Pancreas (tissue), 10 donors: ENCODE data around the gene PARD3. TPM values are rescaled to one million over a fixed set of nuclear protein-coding genes. Genes with fewer than 3 reads are reported as not detected.

Experiments
- ATAC-seq, 4 donors: fragments of 200-7000 bp; cut with Tn5 transposase; one replicate each; pipeline versions ENCODE4 v1.8.0 to v1.9.1; 2020; ENCODE audit warnings: mild to moderate bottlenecking in 4 of 4, moderate library complexity in 4 of 4
- DNase-seq, 6 donors: peaks; one replicate each; pipeline ENCODE4 v3.0.0-alpha.2; 2020
- FAIRE-seq: peaks from 2 replicates; lab custom pipeline; 2012; peaks lifted over from hg19 to GRCh38; lab: Jason Lieb, UNC
- H3K27ac ChIP-seq, 4 donors: fragments of 200-600 bp; sonication (generic); 1 replicate in 3 of 4; 2 replicates in 1 of 4; pipeline versions ENCODE4 v1.5.0 to v1.8.0; 2020
- H3K27me3 ChIP-seq, 4 donors: fragments of 200-600 bp; one replicate each; pipeline ENCODE4 v1.8.0; 2021
- H3K36me3 ChIP-seq, 3 donors: fragments of 200-600 bp; sonication (generic) in 1 of 3; one replicate each; pipeline versions ENCODE4 v1.5.0 to v1.8.0; 2020 to 2021
- H3K4me1 ChIP-seq, 3 donors: fragments of 200-600 bp; one replicate each; pipeline ENCODE4 v1.8.0; 2021
- H3K4me3 ChIP-seq, 4 donors: fragments of 200-600 bp; sonication (generic) in 2 of 4; one replicate each; pipeline versions ENCODE4 v1.5.0 to v1.8.0; 2020 to 2021
- H3K9me3 ChIP-seq, 4 donors: fragments of 200-600 bp; one replicate each; pipeline ENCODE4 v1.8.0; 2021
- WGBS, 2 donors: extraction: QIAGEN DNeasy Blood & Tissue Kit; methylation state at CpG; one replicate each; pipeline ENCODE4 v1.1.7; 2013; 5-methylcytosine and 5-hydroxymethylcytosine counted together
- intact Hi-C, 3 donors: fragments of 100-400 bp; cut with DNase I; formaldehyde crosslinking; loops; one replicate each; pipeline versions ENCODE4 v1.11.1 to v1.14.2; 2022
- polyA plus RNA-seq, 2 donors: library from polyadenylated mRNA; stranded (reverse); fragments of 200-250 nt; gene quantifications; one replicate each; pipeline ENCODE4 v1.2.3, GENCODE V29; 2013
- total RNA-seq, 6 donors: library from RNA; stranded (reverse); fragmentation: NEBNext Ultra II Directional in 4 of 6; extraction: Animal tissue kit (Norgen Biotek cat#: 25700) in 4 of 6; gene quantifications; one replicate each; pipeline versions ENCODE4 v1.2.1 to v1.2.4, GENCODE V29; 2021 to 2023
- TF ChIP-seq, protein P1 (sequence below), 4 donors: fragments of 200-600 bp; sonication (generic) in 3 of 4; IDR thresholded peaks; one replicate each; pipeline versions ENCODE4 v1.5.0 to v1.8.0; 2021; ENCODE audit warnings: antibody characterized with exemption in 4 of 4
- donor health status: healthy with polysubstance abuse.
- donor health status: DM: no; HTN: no; CAD: no; lungs with moderate emphysema.
- donor health status: DM: no; HTN: no; CAD: no.
- donor health status: control.
- donor health status: control.
- donor health status: Bipolar disorder and iron deficiency.
- donor health status: DM: yes; HTN: yes; CAD: no.
- donor health status: DM: no; HTN: no; CAD: no.
- donor health status: DM: no; HTN: no; CAD: no.
- donor health status: DM: yes; HTN: yes; CAD: no.

Gene PARD3
- total and polyA plus RNA-seq, 8 donors = 12.8 to 32.3 (median 23.4) TPM

DNA sequence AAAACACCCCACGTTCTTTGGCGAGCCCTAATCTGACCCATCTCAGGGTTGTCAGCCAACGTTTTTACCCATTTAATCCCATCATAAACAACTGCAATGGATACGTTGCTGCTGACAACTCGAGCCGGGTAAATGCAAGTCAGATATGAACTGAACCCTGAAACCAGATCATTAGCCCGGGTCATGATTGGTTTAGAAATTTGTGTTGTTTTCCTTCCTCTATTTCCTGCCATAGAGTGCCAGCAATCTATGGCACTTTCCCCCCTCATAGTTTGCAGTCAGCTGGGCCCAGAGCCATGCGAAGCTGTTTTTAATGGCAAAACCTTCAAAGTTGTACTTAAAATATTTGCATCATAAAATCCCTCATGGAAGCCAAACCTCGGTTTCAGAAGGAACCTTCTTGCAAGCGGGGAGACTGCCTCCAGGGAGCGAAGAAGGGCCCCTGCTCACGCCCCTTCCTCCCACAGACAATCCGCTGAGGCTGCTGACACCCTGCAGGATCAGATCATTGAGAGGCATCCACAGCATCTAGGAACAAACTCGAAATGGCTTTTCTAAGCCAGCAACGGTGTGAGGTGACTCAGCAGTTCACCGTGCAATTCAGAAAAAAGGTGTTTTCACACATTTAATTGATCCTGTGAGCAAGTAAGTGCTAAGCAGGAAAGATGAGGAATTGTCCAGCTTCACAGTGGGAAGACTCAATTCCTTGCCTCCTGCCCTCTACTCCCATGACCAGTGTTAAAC is 710.1 kb downstream of the PARD3 start:
- WGBS, 2 donors = 63 to 67% methylated on average over 16 of the region's 16 CpGs
- Histone ChIP-seq H3K4me3 (no peak overlapping the region), H3K4me1 (no peaks in the 10 kb centered on the region), H3K9me3 (no peaks in the 10 kb centered on the region), H3K27me3 (no peaks in the 10 kb centered on the region), H3K27ac (no peak overlapping the region), H3K36me3 (no peaks in the 10 kb centered on the region)
- TF ChIP-seq, protein P1, sequence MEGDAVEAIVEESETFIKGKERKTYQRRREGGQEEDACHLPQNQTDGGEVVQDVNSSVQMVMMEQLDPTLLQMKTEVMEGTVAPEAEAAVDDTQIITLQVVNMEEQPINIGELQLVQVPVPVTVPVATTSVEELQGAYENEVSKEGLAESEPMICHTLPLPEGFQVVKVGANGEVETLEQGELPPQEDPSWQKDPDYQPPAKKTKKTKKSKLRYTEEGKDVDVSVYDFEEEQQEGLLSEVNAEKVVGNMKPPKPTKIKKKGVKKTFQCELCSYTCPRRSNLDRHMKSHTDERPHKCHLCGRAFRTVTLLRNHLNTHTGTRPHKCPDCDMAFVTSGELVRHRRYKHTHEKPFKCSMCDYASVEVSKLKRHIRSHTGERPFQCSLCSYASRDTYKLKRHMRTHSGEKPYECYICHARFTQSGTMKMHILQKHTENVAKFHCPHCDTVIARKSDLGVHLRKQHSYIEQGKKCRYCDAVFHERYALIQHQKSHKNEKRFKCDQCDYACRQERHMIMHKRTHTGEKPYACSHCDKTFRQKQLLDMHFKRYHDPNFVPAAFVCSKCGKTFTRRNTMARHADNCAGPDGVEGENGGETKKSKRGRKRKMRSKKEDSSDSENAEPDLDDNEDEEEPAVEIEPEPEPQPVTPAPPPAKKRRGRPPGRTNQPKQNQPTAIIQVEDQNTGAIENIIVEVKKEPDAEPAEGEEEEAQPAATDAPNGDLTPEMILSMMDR (IDR thresholded peaks at IDR 0.05) = no peak
- FAIRE-seq = no peak
- DNase-seq = no peak
- intact Hi-C loops = no loop called here
- no peak for ATAC-seq

DNA sequence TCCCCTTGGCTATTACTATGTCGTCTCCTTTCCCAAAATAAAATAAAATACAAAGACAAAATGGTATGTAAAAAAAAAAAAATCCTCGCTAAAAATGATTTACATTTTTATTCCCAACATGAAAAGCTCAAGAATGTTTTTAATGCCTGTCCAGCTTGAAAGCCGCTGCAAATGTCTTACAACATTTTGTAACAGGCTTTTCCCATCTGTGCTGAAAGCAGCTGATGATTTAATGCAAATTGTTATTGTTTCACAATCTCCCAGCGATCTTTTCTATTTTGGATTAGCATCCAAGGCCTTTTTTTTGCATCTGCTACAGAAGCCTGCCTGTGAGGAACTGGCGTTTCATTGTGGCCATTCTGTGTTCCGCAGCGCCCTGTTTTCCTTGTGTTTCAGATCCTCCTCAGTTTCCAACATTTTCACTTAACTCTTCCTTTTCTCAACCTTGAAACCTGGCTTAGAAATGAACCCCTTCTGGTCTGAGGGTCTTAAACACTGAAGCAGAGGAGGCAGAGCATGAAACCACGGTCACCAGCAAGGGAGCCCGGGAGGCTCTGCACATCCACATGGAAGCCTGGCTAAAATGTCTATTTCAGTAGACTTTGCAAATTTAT is 712.1 kb downstream of the PARD3 start:
- Histone ChIP-seq H3K27ac (no peak overlapping the region), H3K4me1 (no peaks in the 10 kb centered on the region), H3K9me3 (no peaks in the 10 kb centered on the region), H3K4me3 (no peak overlapping the region), H3K27me3 (no peaks in the 10 kb centered on the region), H3K36me3 (no peaks in the 10 kb centered on the region)
- TF ChIP-seq, protein P1 (IDR thresholded peaks at IDR 0.05) = no peak
- peak in 3 of 4 donors; percentile 17 to 33 (median 33) for ATAC-seq
- whole genome bisulfite sequencing, 2 donors = 84 to 86% methylated on average over 9 of the region's 9 CpGs
- intact Hi-C loops = no loop called here
- no peak for DNase-seq
- peak; percentile 69 for FAIRE-seq

DNA sequence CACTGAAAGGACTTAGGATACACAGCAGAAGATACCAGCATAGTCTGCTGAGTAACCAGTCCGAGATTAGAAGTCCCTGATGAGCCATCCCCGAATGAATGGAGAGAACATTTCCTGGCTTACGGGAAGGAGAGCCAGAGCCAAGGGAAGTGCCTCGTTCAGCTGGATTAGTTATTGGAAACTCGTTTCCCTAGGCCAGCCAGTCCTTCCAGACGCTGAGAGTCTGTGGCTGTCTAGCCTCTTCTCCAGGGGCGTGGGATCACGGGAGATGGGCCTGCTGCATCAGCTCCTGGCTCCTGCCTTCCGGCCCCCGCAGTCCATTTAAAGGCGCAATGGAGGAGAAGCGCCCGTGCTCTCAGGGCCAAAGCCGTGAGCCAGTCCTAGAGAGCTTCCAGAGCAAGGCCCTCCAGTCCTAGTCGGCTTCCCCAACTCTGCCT is 712.8 kb downstream of the PARD3 start:
- Histone ChIP-seq H3K27ac (no peak overlapping the region), H3K36me3 (no peaks in the 10 kb centered on the region), H3K4me1 (no peaks in the 10 kb centered on the region), H3K27me3 (no peaks in the 10 kb centered on the region), H3K4me3 (no peak overlapping the region), H3K9me3 (no peaks in the 10 kb centered on the region)
- ATAC-seq = peak; percentile 35 to 78 (median 72)
- DNase-seq = peak in 3 of 6 donors; percentile 17 to 41 (median 22)
- intact Hi-C loops = no loop called here
- FAIRE-seq = no peak
- TF ChIP-seq, protein P1 (IDR thresholded peaks at IDR 0.05) = no peak
- 77 to 83% methylated on average over 15 of the region's 15 CpGs for WGBS, 2 donors

DNA sequence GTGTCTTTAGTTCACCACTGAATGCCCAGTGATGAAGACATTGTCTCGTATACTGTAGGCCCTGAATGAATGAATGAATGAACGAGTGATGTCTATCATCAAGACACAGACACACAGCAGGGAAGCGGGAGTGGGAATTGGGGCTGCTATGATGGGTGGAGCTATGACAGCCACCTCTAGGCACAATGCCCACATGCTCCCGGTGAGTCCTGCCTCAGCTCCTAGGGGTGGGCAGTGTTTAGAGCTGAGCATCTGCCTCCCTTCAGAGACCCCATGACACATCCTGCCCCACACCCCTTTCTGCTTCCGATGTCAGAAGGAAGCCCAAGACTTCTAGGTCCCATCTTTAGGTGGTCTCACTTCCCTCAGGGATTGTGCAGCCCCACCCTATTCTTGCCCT is 714.1 kb downstream of the PARD3 start:
- FAIRE-seq (no peak), DNase-seq (no peak), ATAC-seq (no peak)
- H3K27ac ChIP-seq = no peak overlapping the region
- peaks cover 0 to 4% (median 0%) of the 10 kb centered on the region in 4 donors for H3K9me3 ChIP-seq
- no peaks in the 10 kb centered on the region for H3K36me3 ChIP-seq
- H3K27me3 ChIP-seq = no peaks in the 10 kb centered on the region
- no peak overlapping the region for H3K4me3 ChIP-seq
- intact Hi-C loops = no loop called here
- 80 to 90% methylated on average over 5 of the region's 5 CpGs for WGBS, 2 donors
- TF ChIP-seq, protein P1 (IDR thresholded peaks at IDR 0.05) = no peak
- no peaks in the 10 kb centered on the region for H3K4me1 ChIP-seq
